CD4-positive, alpha-beta T cell (primary cell): Measurements from ENCODE around the gene ZXDC. TPM values are rescaled to one million over a fixed set of nuclear protein-coding genes. Genes with fewer than 3 reads are reported as not detected.

ENCODE experiments used
- ATAC-seq: fragments of 200-7000 bp; cut with Tn5 transposase; one replicate; pipeline ENCODE4 v1.10.0; 2022; ENCODE audit warnings: mild to moderate bottlenecking; ENCODE audit not compliant: poor library complexity
- CTCF ChIA-PET: fragments of 350-600 bp; sonication (Branson Sonifier 250); formaldehyde crosslinking; loops from one replicate; lab custom pipeline; 2021; ENCODE audit warnings: antibody characterized with exemption, inconsistent platforms; lab: Charles Lee
- POLR2A ChIA-PET: fragments of 350-600 bp; sonication (Branson Sonifier 250); formaldehyde crosslinking; loops from one replicate; lab custom pipeline; 2021; ENCODE audit warnings: antibody characterized with exemption, inconsistent platforms; lab: Charles Lee
- DNase-seq, 14 experiments: peaks; one replicate each; pipeline ENCODE4 v3.0.0-alpha.2; 2013 to 2020; ENCODE audit warnings: mixed read lengths in 2 of 14
- H3K27ac ChIP-seq, 2 donors: one replicate each; pipeline versions ENCODE4 v1.5.1 to v1.7.0; 2013; ENCODE audit warnings: low read length in 2 of 2, low read depth in 1 of 2, mild to moderate bottlenecking in 1 of 2
- H3K27me3 ChIP-seq, 2 experiments: 1 replicate in 1 of 2; 2 replicates in 1 of 2; pipeline versions ENCODE4 v1.6.1 to v1.7.0; 2013; ENCODE audit warnings: low read length in 2 of 2, control low read depth in 1 of 2, mild to moderate bottlenecking in 1 of 2, moderate library complexity in 1 of 2; ENCODE audit not compliant: insufficient read depth in 2 of 2, control insufficient read depth in 1 of 2
- H3K36me3 ChIP-seq: one replicate; pipeline ENCODE4 v1.6.1; 2013; ENCODE audit warnings: low read length, control low read depth; ENCODE audit not compliant: insufficient read depth
- H3K4me1 ChIP-seq: one replicate; pipeline ENCODE4 v1.6.1; 2013; ENCODE audit warnings: low read length, control low read depth; ENCODE audit not compliant: insufficient read depth
- H3K4me3 ChIP-seq: one replicate; pipeline ENCODE4 v1.5.1; 2013; ENCODE audit warnings: mild to moderate bottlenecking, low read length, moderate library complexity
- H3K9me3 ChIP-seq, 2 experiments: 1 replicate in 1 of 2; 2 replicates in 1 of 2; pipeline versions ENCODE4 v1.6.1 to v1.7.0; 2013; ENCODE audit warnings: low read length in 2 of 2, mild to moderate bottlenecking in 2 of 2, control low read depth in 1 of 2, moderate library complexity in 1 of 2; ENCODE audit not compliant: control insufficient read depth in 1 of 2, insufficient read depth in 1 of 2
- H3K27ac Mint-ChIP-seq: one replicate; pipeline ENCODE4 v1.8.0; 2020; ENCODE audit warnings: mixed read lengths
- H3K27me3 Mint-ChIP-seq: one replicate; pipeline ENCODE4 v1.8.0; 2021; ENCODE audit warnings: mixed read lengths
- H3K36me3 Mint-ChIP-seq: one replicate; pipeline ENCODE4 v1.8.0; 2021; ENCODE audit warnings: low read depth, mixed read lengths
- H3K4me1 Mint-ChIP-seq: one replicate; pipeline ENCODE4 v1.8.0; 2021; ENCODE audit warnings: low read depth, mixed read lengths
- H3K4me3 Mint-ChIP-seq: one replicate; pipeline ENCODE4 v1.8.0; 2020; ENCODE audit warnings: mild to moderate bottlenecking, mixed read lengths
- H3K9me3 Mint-ChIP-seq: one replicate; pipeline ENCODE4 v1.8.0; 2020; ENCODE audit warnings: mixed read lengths
- intact Hi-C, 2 experiments: fragments of 100-400 bp; cut with DNase I in 1 of 2; cut with micrococcal nuclease in 1 of 2; formaldehyde crosslinking; loops; one replicate each; pipeline versions ENCODE4 v1.15.1 to v1.9.0; 2023 to 2025; cut with DNase I, micrococcal nuclease
- total RNA-seq, 174 experiments: library from RNA in 2 of 174; stranded (reverse) in 2 of 174; gene quantifications; one replicate each; pipeline ENCODE4 v1.2.3 and lab custom pipeline; 2021 to 2026
- TF ChIP-seq, protein P1 (sequence below): fragments of 200-600 bp; IDR thresholded peaks from one replicate; pipeline ENCODE4 v1.8.0; 2022; ENCODE audit warnings: antibody characterized with exemption, mild to moderate bottlenecking

The ZXDC gene
- total RNA-seq, 2 experiments from 2014 or later = 60.7 to 61.3 TPM

DNA sequence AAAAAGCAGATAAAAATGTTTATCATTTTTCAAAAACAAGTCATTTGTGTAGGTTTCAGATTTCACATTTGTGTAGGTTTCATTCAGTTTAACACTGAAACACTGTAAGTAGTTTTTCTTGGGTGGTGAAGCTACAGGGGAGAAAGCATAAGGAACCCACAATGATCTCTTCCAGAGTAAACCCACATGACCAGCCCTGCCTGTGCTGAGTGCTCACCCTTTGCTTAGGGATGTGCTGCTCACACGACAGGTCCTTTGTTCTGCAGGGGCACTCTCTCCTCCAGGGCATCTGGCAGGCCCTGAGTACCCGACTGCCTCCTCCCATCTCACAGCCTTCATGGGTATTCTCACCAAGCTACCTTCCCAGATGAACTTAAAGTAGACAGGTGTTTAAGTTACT lies 28.9 kb downstream of the ZXDC start:
- TF ChIP-seq, protein P1, sequence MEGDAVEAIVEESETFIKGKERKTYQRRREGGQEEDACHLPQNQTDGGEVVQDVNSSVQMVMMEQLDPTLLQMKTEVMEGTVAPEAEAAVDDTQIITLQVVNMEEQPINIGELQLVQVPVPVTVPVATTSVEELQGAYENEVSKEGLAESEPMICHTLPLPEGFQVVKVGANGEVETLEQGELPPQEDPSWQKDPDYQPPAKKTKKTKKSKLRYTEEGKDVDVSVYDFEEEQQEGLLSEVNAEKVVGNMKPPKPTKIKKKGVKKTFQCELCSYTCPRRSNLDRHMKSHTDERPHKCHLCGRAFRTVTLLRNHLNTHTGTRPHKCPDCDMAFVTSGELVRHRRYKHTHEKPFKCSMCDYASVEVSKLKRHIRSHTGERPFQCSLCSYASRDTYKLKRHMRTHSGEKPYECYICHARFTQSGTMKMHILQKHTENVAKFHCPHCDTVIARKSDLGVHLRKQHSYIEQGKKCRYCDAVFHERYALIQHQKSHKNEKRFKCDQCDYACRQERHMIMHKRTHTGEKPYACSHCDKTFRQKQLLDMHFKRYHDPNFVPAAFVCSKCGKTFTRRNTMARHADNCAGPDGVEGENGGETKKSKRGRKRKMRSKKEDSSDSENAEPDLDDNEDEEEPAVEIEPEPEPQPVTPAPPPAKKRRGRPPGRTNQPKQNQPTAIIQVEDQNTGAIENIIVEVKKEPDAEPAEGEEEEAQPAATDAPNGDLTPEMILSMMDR = no peak
- no peak overlapping the region for H3K27ac Mint-ChIP-seq
- CTCF ChIA-PET = no interaction called here
- DNase-seq = no peak
- no peaks in the 10 kb centered on the region for H3K9me3 Mint-ChIP-seq
- POLR2A ChIA-PET = no interaction called here
- H3K27me3 Mint-ChIP-seq = no peaks in the 10 kb centered on the region
- Histone ChIP-seq H3K36me3 (peaks cover 46% of the 10 kb centered on the region), H3K4me3 (no peak overlapping the region), H3K27me3 (no peaks in the 10 kb centered on the region), H3K4me1 (no peaks in the 10 kb centered on the region), H3K27ac (no peak overlapping the region), H3K9me3 (no peaks in the 10 kb centered on the region)
- intact Hi-C loops = no loop called here
- no peaks in the 10 kb centered on the region for H3K4me1 Mint-ChIP-seq
- H3K36me3 Mint-ChIP-seq = peaks cover 63% of the 10 kb centered on the region
- no peak overlapping the region for H3K4me3 Mint-ChIP-seq
- no peak for ATAC-seq

DNA sequence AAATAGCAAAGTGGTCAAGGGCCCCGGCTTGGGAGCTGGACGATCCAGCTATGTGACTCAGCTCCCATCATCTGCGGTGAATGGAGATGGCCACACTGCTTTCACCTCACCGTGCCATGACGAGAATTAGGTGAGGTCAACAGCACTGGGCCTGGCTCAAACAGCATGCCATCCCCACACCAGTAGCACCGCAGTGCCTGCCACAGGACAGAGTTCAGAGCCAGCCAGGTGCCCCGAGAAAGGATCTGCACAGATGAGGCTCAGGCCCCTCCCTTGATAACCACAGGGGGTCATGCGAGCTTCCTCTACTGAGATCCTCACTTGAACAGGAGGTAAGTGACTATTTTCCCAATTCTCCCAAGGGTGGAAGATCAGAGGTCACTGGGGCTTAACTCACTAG lies 29.4 kb downstream of the ZXDC start:
- no peak overlapping the region for H3K27ac ChIP-seq
- Mint-ChIP-seq H3K27ac (no peak overlapping the region), H3K27me3 (no peaks in the 10 kb centered on the region), H3K9me3 (no peaks in the 10 kb centered on the region), H3K4me1 (no peaks in the 10 kb centered on the region), H3K36me3 (peaks cover 61% of the 10 kb centered on the region), H3K4me3 (no peak overlapping the region)
- no peaks in the 10 kb centered on the region for H3K4me1 ChIP-seq
- peak in 1 of 14 experiments; percentile 31 for DNase-seq
- ChIA-PET CTCF (no interaction called here), POLR2A (no interaction called here)
- H3K27me3 ChIP-seq = no peaks in the 10 kb centered on the region
- no peak for ATAC-seq
- peaks cover 46% of the 10 kb centered on the region for H3K36me3 ChIP-seq
- TF ChIP-seq, protein P1 = no peak
- intact Hi-C loops = no loop called here
- H3K4me3 ChIP-seq = no peak overlapping the region
- no peaks in the 10 kb centered on the region for H3K9me3 ChIP-seq

DNA sequence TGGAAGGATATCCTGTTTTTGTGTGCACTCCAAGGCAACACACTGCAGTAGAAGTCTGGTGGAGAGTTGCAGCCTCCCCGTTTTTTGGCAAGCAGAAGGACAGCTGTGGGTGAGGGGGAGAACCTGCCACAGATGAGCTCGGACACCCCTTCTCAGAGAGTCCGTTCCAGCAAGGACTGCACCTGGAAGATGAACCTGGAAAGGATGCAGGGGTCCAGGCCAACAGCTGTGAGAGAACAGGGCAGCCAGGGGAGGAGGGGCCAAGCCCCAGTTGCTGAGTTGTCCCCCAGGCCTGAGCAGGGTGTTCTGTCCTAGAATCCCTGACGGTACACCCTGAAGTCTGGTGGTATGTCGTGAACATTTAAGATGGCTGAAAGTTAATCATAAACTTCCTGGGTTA lies 30.2 kb downstream of the ZXDC start:
- Mint-ChIP-seq H3K27ac (no peak overlapping the region), H3K27me3 (no peaks in the 10 kb centered on the region), H3K4me3 (no peak overlapping the region), H3K9me3 (no peaks in the 10 kb centered on the region), H3K36me3 (peaks cover 61% of the 10 kb centered on the region), H3K4me1 (no peaks in the 10 kb centered on the region)
- peak in 1 of 14 experiments; percentile 2 for DNase-seq
- Histone ChIP-seq H3K9me3 (no peaks in the 10 kb centered on the region), H3K4me3 (no peak overlapping the region), H3K27me3 (no peaks in the 10 kb centered on the region), H3K36me3 (peaks cover 48% of the 10 kb centered on the region), H3K27ac (no peak overlapping the region), H3K4me1 (no peaks in the 10 kb centered on the region)
- ChIA-PET POLR2A (no interaction called here), CTCF (no interaction called here)
- TF ChIP-seq, protein P1 = no peak
- ATAC-seq = no peak
- intact Hi-C loops = no loop called here
